GM19452 (cell line): ENCODE data around the gene GTF2H2C.
"Not testable (repeated sequence)": the region's sequence is repeated elsewhere in the genome, so short reads cannot be mapped to it uniquely, and the experiment has no call there.

Experiments
- ATAC-seq: cut with Tn5 transposase; IDR thresholded peaks from one replicate; pipeline ENCODE4 v1.9.1; 2021; ENCODE audit not compliant: unreplicated experiment

The GTF2H2C gene

GRCh38 chr5:69559908-69560330, at the start of gene GTF2H2C:
Gene GTF2H2C (plus strand): TSS chr5:69560191. CDS start chr5:69565133, 4,942 bp downstream.
- peak; percentile 97 for ATAC-seq

GRCh38 chr5:69510694-69511093, 49.3 kb upstream of the GTF2H2C start:
- no peak for ATAC-seq

- ATAC-seq, result no peak
These were observed 47.2 kb upstream of the GTF2H2C start for GRCh38 chr5:69512740-69513260.

GRCh38 chr5:69515570-69515969, 44.4 kb upstream of the GTF2H2C start:
- not testable (repeated sequence) for ATAC-seq

GRCh38 chr5:69516769-69517168, 43.2 kb upstream of the GTF2H2C start:
- no peak for ATAC-seq

GRCh38 chr5:69517763-69518212, 42.2 kb upstream of the GTF2H2C start:
- ATAC-seq, result no peak

- no peak for ATAC-seq
These were observed 40.7 kb upstream of the GTF2H2C start for GRCh38 chr5:69519285-69519684.

- no peak for ATAC-seq
These were observed 38.0 kb upstream of the GTF2H2C start for GRCh38 chr5:69522035-69522434.

- ATAC-seq, result no peak
These were observed 34.5 kb upstream of the GTF2H2C start for GRCh38 chr5:69525490-69525889.

GRCh38 chr5:69526660-69527059, 33.3 kb upstream of the GTF2H2C start:
- ATAC-seq, result no peak

- ATAC-seq, result no peak
These were observed 32.7 kb upstream of the GTF2H2C start for GRCh38 chr5:69527128-69527770.

GRCh38 chr5:69528035-69528434, 32.0 kb upstream of the GTF2H2C start:
- ATAC-seq, result no peak

- ATAC-seq, result no peak
These were observed 31.4 kb upstream of the GTF2H2C start for GRCh38 chr5:69528609-69529008.

GRCh38 chr5:69530561-69531405, 29.2 kb upstream of the GTF2H2C start:
- no peak for ATAC-seq

- no peak for ATAC-seq
These were observed 28.6 kb upstream of the GTF2H2C start for GRCh38 chr5:69531406-69531801.

GRCh38 chr5:69537911-69538310, 22.1 kb upstream of the GTF2H2C start:
- ATAC-seq, result not testable (repeated sequence)

GRCh38 chr5:69538735-69539134, 21.3 kb upstream of the GTF2H2C start:
- not testable (repeated sequence) for ATAC-seq

- ATAC-seq, result not testable (repeated sequence)
These were observed 18.6 kb upstream of the GTF2H2C start for GRCh38 chr5:69541347-69541746.

- ATAC-seq, result not testable (repeated sequence)
These were observed 17.0 kb upstream of the GTF2H2C start for GRCh38 chr5:69542838-69543618.

GRCh38 chr5:69544602-69545001, 15.4 kb upstream of the GTF2H2C start:
- not testable (repeated sequence) for ATAC-seq
